ENCODE data around the gene OLFM4.

- no peak for TF ChIP-seq CTCF (IDR thresholded peaks at IDR 0.05; ENCODE audit: control extremely low read depth in 1 of 3, insufficient read depth in 1 of 3, low read depth in 1 of 3, low read length in 3 of 3)
- no peak for TF ChIP-seq USF2 (IDR thresholded peaks at IDR 0.05; ENCODE audit: low read length)
- TF ChIP-seq JUN (IDR thresholded peaks at IDR 0.05; ENCODE audit: low read depth, low read length): no peak
- no peak for TF ChIP-seq TEAD4 (IDR thresholded peaks at IDR 0.05; ENCODE audit: low read depth, low read length)
- TF ChIP-seq EZH2 (IDR thresholded peaks at IDR 0.05; ENCODE audit: low read depth, low read length, severe bottlenecking): no peak
- TF ChIP-seq ZNF274 (IDR thresholded peaks at IDR 0.05; ENCODE audit: borderline replicate concordance, extremely low read depth, low read length): no peak
- no peak for TF ChIP-seq BRCA1 (IDR thresholded peaks at IDR 0.05; ENCODE audit: low read depth, low read length)
- TF ChIP-seq EP300 (IDR thresholded peaks at IDR 0.05; ENCODE audit: borderline replicate concordance in 1 of 2, low read depth in 2 of 2, low read length in 2 of 2): no peak
- no peak for TF ChIP-seq ATF3 (IDR thresholded peaks at IDR 0.05; ENCODE audit: insufficient read depth, low read depth, low read length)
Measured at GRCh38 chr13:53038993-53039392, 10.4 kb downstream of the OLFM4 start.
